Keratinocyte (primary cell): ENCODE measurements around the gene FTSJ3. TPM values are rescaled to one million over a fixed set of nuclear protein-coding genes. Genes with fewer than 3 reads are reported as not detected.

Experiments
- DNase-seq: peaks from one replicate; pipeline ENCODE4 v3.0.0-alpha.2; 2011; ENCODE audit warnings: low read depth, missing footprints, low spot score
- FAIRE-seq: peaks from 2 replicates; lab custom pipeline; 2011; peaks lifted over from hg19 to GRCh38; lab: Jason Lieb, UNC
- H2AFZ ChIP-seq: 2 replicates; pipeline ENCODE4 v1.6.0; 2012; ENCODE audit warnings: low read length, control low read depth, inconsistent platforms; ENCODE audit not compliant: control insufficient read depth
- H3K27ac ChIP-seq: 2 replicates; pipeline ENCODE4 v1.5.1; 2011; ENCODE audit warnings: low read length; ENCODE audit not compliant: control insufficient read depth, insufficient read depth
- H3K27me3 ChIP-seq: 3 replicates; pipeline ENCODE4 v1.6.0; 2011; ENCODE audit warnings: low read length; ENCODE audit not compliant: control insufficient read depth, insufficient read depth; ENCODE audit errors: extremely low read depth
- H3K36me3 ChIP-seq, 2 experiments: 2 replicates in 1 of 2; 3 replicates in 1 of 2; pipeline ENCODE4 v1.5.1; 2011; ENCODE audit warnings: low read length in 2 of 2, mild to moderate bottlenecking in 1 of 2; ENCODE audit not compliant: control insufficient read depth in 2 of 2, insufficient read depth in 2 of 2; ENCODE audit errors: extremely low read depth in 1 of 2
- H3K4me1 ChIP-seq: 3 replicates; pipeline ENCODE4 v1.5.1; 2011; ENCODE audit warnings: low read length; ENCODE audit not compliant: control insufficient read depth, insufficient read depth; ENCODE audit errors: extremely low read depth
- H3K4me2 ChIP-seq: 3 replicates; pipeline ENCODE4 v1.6.0; 2011; ENCODE audit warnings: low read depth, low read length; ENCODE audit not compliant: control insufficient read depth, insufficient read depth; ENCODE audit errors: extremely low read depth
- H3K4me3 ChIP-seq, 3 experiments: fragments of 200-600 bp in 1 of 3; sonication (generic) in 1 of 3; 2 replicates in 2 of 3; 3 replicates in 1 of 3; pipeline ENCODE4 v1.5.1; 2011 to 2016; ENCODE audit warnings: low read length in 3 of 3, mild to moderate bottlenecking in 3 of 3, control low read depth in 2 of 3, inconsistent platforms in 1 of 3, low read depth in 1 of 3, mixed read lengths in 1 of 3, mixed run types in 1 of 3, moderate library complexity in 1 of 3; ENCODE audit not compliant: control insufficient read depth in 2 of 3, insufficient read depth in 2 of 3; ENCODE audit errors: extremely low read depth in 1 of 3
- H3K79me2 ChIP-seq: 2 replicates; pipeline ENCODE4 v1.6.0; 2012; ENCODE audit warnings: low read length; ENCODE audit not compliant: control insufficient read depth, insufficient read depth
- H3K9ac ChIP-seq: 3 replicates; pipeline ENCODE4 v1.6.0; 2011; ENCODE audit warnings: low read length; ENCODE audit not compliant: control insufficient read depth, insufficient read depth; ENCODE audit errors: extremely low read depth
- H3K9me1 ChIP-seq: 3 replicates; pipeline ENCODE4 v1.6.0; 2011; ENCODE audit warnings: low read length; ENCODE audit not compliant: control insufficient read depth, insufficient read depth; ENCODE audit errors: extremely low read depth
- H3K9me3 ChIP-seq: 2 replicates; pipeline ENCODE4 v1.5.1; 2012; ENCODE audit warnings: low read depth, low read length; ENCODE audit not compliant: control insufficient read depth
- H4K20me1 ChIP-seq: 3 replicates; pipeline ENCODE4 v1.6.0; 2011; ENCODE audit warnings: low read length; ENCODE audit not compliant: control insufficient read depth, insufficient read depth; ENCODE audit errors: extremely low read depth
- EZH2 ChIP-seq: IDR thresholded peaks from one replicate; pipeline ENCODE4 v1.6.1; 2012; ENCODE audit warnings: inconsistent platforms, mild to moderate bottlenecking, low read length, moderate library complexity
- dilution Hi-C: fragments of 300-500 bp; cut with MboI; formaldehyde crosslinking; loops from one replicate; pipeline ENCODE4 v1.7.0; 2020; ENCODE audit warnings: low sequenced_read_pairs; ENCODE audit not compliant: extremely low pct_ligation_motif_present
- polyA plus RNA-seq, 5 experiments: library from polyadenylated mRNA; depleted of rRNA in 3 of 5; stranded (reverse) in 3 of 5; stranded (forward) in 1 of 5; unstranded in 1 of 5; fragments of >200 nt; gene quantifications; 1 replicate in 1 of 5; 2 replicates in 3 of 5; 3 replicates in 1 of 5; pipeline versions ENCODE4 v1.2.1 to v1.2.3, GENCODE V29; 2011 to 2012; ENCODE audit warnings: missing spikeins in 2 of 5, low read depth in 1 of 5, low replicate concordance in 1 of 5
- TF ChIP-seq, protein P1 (sequence below), 3 experiments: IDR thresholded peaks in 1 of 3; conservative IDR thresholded peaks in 1 of 3; optimal IDR thresholded peaks in 1 of 3; 2 replicates in 2 of 3; 3 replicates in 1 of 3; pipeline versions ENCODE3 to v1.5.1; 2011; ENCODE audit warnings: low read length in 3 of 3, mild to moderate bottlenecking in 3 of 3, moderate library complexity in 2 of 3, control low read depth in 1 of 3, inconsistent platforms in 1 of 3; ENCODE audit not compliant: insufficient read depth in 2 of 3; ENCODE audit errors: extremely low read depth in 1 of 3

Gene FTSJ3
- polyA plus RNA-seq, 1 donor (not counting 4 experiments of a cell fraction or from before 2014, with no cell fraction given) = 43.7 TPM

DNA sequence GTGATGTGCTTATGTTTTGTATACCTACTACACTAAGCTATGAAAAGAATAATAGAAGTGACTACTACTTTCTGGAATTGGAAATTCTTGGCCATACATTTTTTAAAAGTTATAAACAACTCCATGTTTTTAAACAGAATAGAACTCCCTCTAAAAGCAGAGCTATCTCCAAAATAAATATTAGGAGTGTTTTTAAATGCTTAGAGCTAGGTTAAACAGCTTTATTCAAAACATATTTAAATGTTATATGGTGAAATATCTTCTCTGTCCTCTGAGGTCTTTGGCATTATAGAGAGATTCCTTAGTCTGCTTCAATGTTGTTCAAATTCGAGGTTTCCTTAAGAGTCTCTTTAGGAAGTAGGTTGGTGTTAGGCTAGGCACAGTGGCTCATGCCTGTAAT, 23.1 kb downstream of the FTSJ3 start:
- H3K9ac ChIP-seq = no peak overlapping the region
- H3K4me2 ChIP-seq = no peak overlapping the region
- peaks cover 27 to 43% of the 10 kb centered on the region in 2 experiments for H3K36me3 ChIP-seq
- FAIRE-seq = no peak
- dilution Hi-C loops = no loop called here
- no peak overlapping the region for H3K4me3 ChIP-seq
- H3K27ac ChIP-seq = no peak overlapping the region
- H3K4me1 ChIP-seq = no peaks in the 10 kb centered on the region
- DNase-seq = no peak
- no peak overlapping the region for H2AFZ ChIP-seq
- no peaks in the 10 kb centered on the region for H3K27me3 ChIP-seq
- no peak for TF ChIP-seq EZH2
- TF ChIP-seq, protein P1, sequence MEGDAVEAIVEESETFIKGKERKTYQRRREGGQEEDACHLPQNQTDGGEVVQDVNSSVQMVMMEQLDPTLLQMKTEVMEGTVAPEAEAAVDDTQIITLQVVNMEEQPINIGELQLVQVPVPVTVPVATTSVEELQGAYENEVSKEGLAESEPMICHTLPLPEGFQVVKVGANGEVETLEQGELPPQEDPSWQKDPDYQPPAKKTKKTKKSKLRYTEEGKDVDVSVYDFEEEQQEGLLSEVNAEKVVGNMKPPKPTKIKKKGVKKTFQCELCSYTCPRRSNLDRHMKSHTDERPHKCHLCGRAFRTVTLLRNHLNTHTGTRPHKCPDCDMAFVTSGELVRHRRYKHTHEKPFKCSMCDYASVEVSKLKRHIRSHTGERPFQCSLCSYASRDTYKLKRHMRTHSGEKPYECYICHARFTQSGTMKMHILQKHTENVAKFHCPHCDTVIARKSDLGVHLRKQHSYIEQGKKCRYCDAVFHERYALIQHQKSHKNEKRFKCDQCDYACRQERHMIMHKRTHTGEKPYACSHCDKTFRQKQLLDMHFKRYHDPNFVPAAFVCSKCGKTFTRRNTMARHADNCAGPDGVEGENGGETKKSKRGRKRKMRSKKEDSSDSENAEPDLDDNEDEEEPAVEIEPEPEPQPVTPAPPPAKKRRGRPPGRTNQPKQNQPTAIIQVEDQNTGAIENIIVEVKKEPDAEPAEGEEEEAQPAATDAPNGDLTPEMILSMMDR (optimal IDR thresholded peaks at IDR 0.05 in 1 of 3, IDR thresholded peaks at IDR 0.05 in 1 of 3, conservative IDR thresholded peaks at IDR 0.05 in 1 of 3; ENCODE audit: extremely low read depth in 1 of 3, insufficient read depth in 2 of 3, low read length in 3 of 3) = no peak
- H3K9me1 ChIP-seq = no peaks in the 10 kb centered on the region
- peaks cover 4% of the 10 kb centered on the region for H3K79me2 ChIP-seq
- H4K20me1 ChIP-seq = no peaks in the 10 kb centered on the region
- H3K9me3 ChIP-seq = no peaks in the 10 kb centered on the region

DNA sequence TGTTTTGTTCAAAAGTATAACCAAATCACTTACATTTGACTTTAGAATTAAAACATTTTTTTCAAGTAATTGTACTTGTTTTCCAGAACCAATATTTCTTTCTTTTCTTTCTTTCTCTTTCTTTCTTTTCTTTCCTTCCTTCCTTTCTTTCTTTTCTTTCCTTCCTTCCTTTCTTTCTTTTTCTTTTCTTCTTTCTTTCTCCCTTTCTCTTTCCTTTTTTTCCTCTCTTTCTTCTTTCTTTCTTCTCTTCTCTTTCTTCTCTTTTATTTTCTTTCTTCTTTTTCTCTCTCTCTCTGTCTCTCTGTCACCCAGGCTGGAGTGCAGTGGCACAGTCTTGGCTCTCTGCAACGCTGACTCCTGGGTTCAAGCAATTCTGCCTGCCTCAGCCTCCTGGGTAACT, 26.7 kb downstream of the FTSJ3 start:
- H3K36me3 ChIP-seq = peaks cover 35 to 55% of the 10 kb centered on the region in 2 experiments
- H3K9me1 ChIP-seq = no peaks in the 10 kb centered on the region
- no peak overlapping the region for H3K4me2 ChIP-seq
- no peak overlapping the region for H3K9ac ChIP-seq
- H3K9me3 ChIP-seq = no peaks in the 10 kb centered on the region
- TF ChIP-seq, protein P1 (optimal IDR thresholded peaks at IDR 0.05 in 1 of 3, IDR thresholded peaks at IDR 0.05 in 1 of 3, conservative IDR thresholded peaks at IDR 0.05 in 1 of 3; ENCODE audit: extremely low read depth in 1 of 3, insufficient read depth in 2 of 3, low read length in 3 of 3) = no peak
- no peak for TF ChIP-seq EZH2
- FAIRE-seq (no peak), DNase-seq (no peak)
- no peak overlapping the region for H3K27ac ChIP-seq
- no peaks in the 10 kb centered on the region for H3K4me1 ChIP-seq
- no peaks in the 10 kb centered on the region for H3K27me3 ChIP-seq
- no peak overlapping the region for H3K4me3 ChIP-seq
- no peak overlapping the region for H2AFZ ChIP-seq
- peaks cover 19% of the 10 kb centered on the region for H3K79me2 ChIP-seq
- no peaks in the 10 kb centered on the region for H4K20me1 ChIP-seq
- dilution Hi-C loops = no loop called here
